ENCODE results near the gene NDNF.

Gene NDNF

GRCh38 chr4:121015421-121015820 lies 56.9 kb downstream of the NDNF start:
- H3K4me3 ChIP-seq (ENCODE audit: low read depth, low read length) = no peak overlapping the region
- no peak for DNase-seq (ENCODE audit: low read depth)
- in situ Hi-C loops (cut with HindIII; ENCODE audit: low sequenced_read_pairs) = no loop called here
- TF ChIP-seq CTCF (IDR thresholded peaks at IDR 0.05; ENCODE audit: low read depth, low read length, missing control alignments) = no peak

- no peak for DNase-seq (ENCODE audit: low read depth)
These were observed 57.8 kb downstream of the NDNF start for GRCh38 chr4:121014544-121014943.

GRCh38 chr4:121011780-121012340 lies 60.5 kb downstream of the NDNF start:
- TF ChIP-seq CTCF (IDR thresholded peaks at IDR 0.05; ENCODE audit: low read depth, low read length, missing control alignments) = no peak
- DNase-seq (ENCODE audit: low read depth) = no peak
- H3K4me3 ChIP-seq (ENCODE audit: low read depth, low read length) = no peak overlapping the region
- in situ Hi-C loops (cut with HindIII; ENCODE audit: low sequenced_read_pairs) = no loop called here

More at GRCh38 chr4:121014544-121014943, 57.8 kb downstream of the NDNF start:
- no peak overlapping the region for H3K4me3 ChIP-seq (ENCODE audit: low read depth, low read length)
- no peak for TF ChIP-seq CTCF (IDR thresholded peaks at IDR 0.05; ENCODE audit: low read depth, low read length, missing control alignments)
- in situ Hi-C loops (cut with HindIII; ENCODE audit: low sequenced_read_pairs) = no loop called here

- in situ Hi-C loops (cut with HindIII; ENCODE audit: low sequenced_read_pairs) = no loop called here
These were observed 61.2 kb downstream of the NDNF start for GRCh38 chr4:121011138-121011537.

GRCh38 chr4:121009578-121010478 lies 62.5 kb downstream of the NDNF start:
- TF ChIP-seq CTCF (IDR thresholded peaks at IDR 0.05; ENCODE audit: low read depth, low read length, missing control alignments) = no peak
- in situ Hi-C loops (cut with HindIII; ENCODE audit: low sequenced_read_pairs) = no loop called here

More at GRCh38 chr4:121011138-121011537, 61.2 kb downstream of the NDNF start:
- TF ChIP-seq CTCF (IDR thresholded peaks at IDR 0.05; ENCODE audit: low read depth, low read length, missing control alignments) = no peak
- H3K4me3 ChIP-seq (ENCODE audit: low read depth, low read length) = no peak overlapping the region
- no peak for DNase-seq (ENCODE audit: low read depth)

GRCh38 chr4:121007660-121008059 lies 64.7 kb downstream of the NDNF start:
- TF ChIP-seq CTCF (IDR thresholded peaks at IDR 0.05; ENCODE audit: low read depth, low read length, missing control alignments) = no peak
- H3K4me3 ChIP-seq (ENCODE audit: low read depth, low read length) = no peak overlapping the region
- DNase-seq (ENCODE audit: low read depth) = no peak
- in situ Hi-C loops (cut with HindIII; ENCODE audit: low sequenced_read_pairs) = no loop called here

More at GRCh38 chr4:121009578-121010478, 62.5 kb downstream of the NDNF start:
- DNase-seq (ENCODE audit: low read depth) = no peak
- no peak overlapping the region for H3K4me3 ChIP-seq (ENCODE audit: low read depth, low read length)

Measured in astrocyte of the cerebellum (primary cell).